Measurements from ENCODE around the gene CEMIP2.
"Not testable (repeated sequence)": the region's sequence is repeated elsewhere in the genome, so short reads cannot be mapped to it uniquely, and the experiment has no call there.

CEMIP2 gene

GRCh38 chr9:71704796-71705195 lies 63.5 kb downstream of the CEMIP2 start:
- Histone ChIP-seq H3K9me3 (ENCODE audit: low read length) (no peaks in the 10 kb centered on the region), H3K9ac (ENCODE audit: low read length) (no peak overlapping the region), H3K4me3 (ENCODE audit: low read depth in 1 of 2, low read length in 2 of 2) (no peak overlapping the region), H3K36me3 (ENCODE audit: insufficient read depth, low read length) (peaks cover 3% of the 10 kb centered on the region), H3K27ac (ENCODE audit: low read depth, low read length) (no peak overlapping the region), H3K27me3 (ENCODE audit: control insufficient read depth in 1 of 2, insufficient read depth in 2 of 2, low read length in 2 of 2) (no peaks in the 10 kb centered on the region), H3K4me1 (ENCODE audit: insufficient read depth, low read length) (peaks cover 16% of the 10 kb centered on the region)

GRCh38 chr9:71703172-71703872 lies 65.0 kb downstream of the CEMIP2 start:
- H3K4me1 ChIP-seq (ENCODE audit: insufficient read depth, low read length): peaks cover 16% of the 10 kb centered on the region
- H3K4me3 ChIP-seq (ENCODE audit: low read depth in 1 of 2, low read length in 2 of 2): no peak overlapping the region
- H3K36me3 ChIP-seq (ENCODE audit: insufficient read depth, low read length): no peaks in the 10 kb centered on the region

GRCh38 chr9:71697882-71698281 lies 70.4 kb downstream of the CEMIP2 start:
- Histone ChIP-seq H3K4me3 (ENCODE audit: low read depth in 1 of 2, low read length in 2 of 2) (no peak overlapping the region), H3K9me3 (ENCODE audit: low read length) (no peaks in the 10 kb centered on the region), H3K36me3 (ENCODE audit: insufficient read depth, low read length) (no peaks in the 10 kb centered on the region), H3K27ac (ENCODE audit: low read depth, low read length) (no peak overlapping the region), H3K4me1 (ENCODE audit: insufficient read depth, low read length) (no peaks in the 10 kb centered on the region), H3K27me3 (ENCODE audit: control insufficient read depth in 1 of 2, insufficient read depth in 2 of 2, low read length in 2 of 2) (no peaks in the 10 kb centered on the region), H3K9ac (ENCODE audit: low read length) (no peak overlapping the region)

More at GRCh38 chr9:71703172-71703872, 65.0 kb downstream of the CEMIP2 start:
- no peaks in the 10 kb centered on the region for H3K27me3 ChIP-seq (ENCODE audit: control insufficient read depth in 1 of 2, insufficient read depth in 2 of 2, low read length in 2 of 2)
- H3K9ac ChIP-seq (ENCODE audit: low read length): no peak overlapping the region
- H3K9me3 ChIP-seq (ENCODE audit: low read length): no peaks in the 10 kb centered on the region
- H3K27ac ChIP-seq (ENCODE audit: low read depth, low read length): no peak overlapping the region

GRCh38 chr9:71694332-71694731 lies 74.0 kb downstream of the CEMIP2 start:
- Histone ChIP-seq H3K27me3 (ENCODE audit: control insufficient read depth in 1 of 2, insufficient read depth in 2 of 2, low read length in 2 of 2) (no peaks in the 10 kb centered on the region), H3K36me3 (ENCODE audit: insufficient read depth, low read length) (peaks cover 9% of the 10 kb centered on the region), H3K9me3 (ENCODE audit: low read length) (no peaks in the 10 kb centered on the region), H3K4me1 (ENCODE audit: insufficient read depth, low read length) (no peaks in the 10 kb centered on the region), H3K27ac (ENCODE audit: low read depth, low read length) (no peak overlapping the region), H3K4me3 (ENCODE audit: low read depth in 1 of 2, low read length in 2 of 2) (no peak overlapping the region), H3K9ac (ENCODE audit: low read length) (no peak overlapping the region)

GRCh38 chr9:71693607-71694006 lies 74.7 kb downstream of the CEMIP2 start:
- Histone ChIP-seq H3K9ac (ENCODE audit: low read length) (no peak overlapping the region), H3K4me1 (ENCODE audit: insufficient read depth, low read length) (no peaks in the 10 kb centered on the region), H3K4me3 (ENCODE audit: low read depth in 1 of 2, low read length in 2 of 2) (no peak overlapping the region), H3K9me3 (ENCODE audit: low read length) (no peaks in the 10 kb centered on the region), H3K36me3 (ENCODE audit: insufficient read depth, low read length) (peaks cover 9% of the 10 kb centered on the region), H3K27me3 (ENCODE audit: control insufficient read depth in 1 of 2, insufficient read depth in 2 of 2, low read length in 2 of 2) (no peaks in the 10 kb centered on the region), H3K27ac (ENCODE audit: low read depth, low read length) (no peak overlapping the region)

- Histone ChIP-seq H3K4me1 (ENCODE audit: insufficient read depth, low read length) (no peaks in the 10 kb centered on the region), H3K27ac (ENCODE audit: low read depth, low read length) (no peak overlapping the region), H3K36me3 (ENCODE audit: insufficient read depth, low read length) (peaks cover 9% of the 10 kb centered on the region), H3K27me3 (ENCODE audit: control insufficient read depth in 1 of 2, insufficient read depth in 2 of 2, low read length in 2 of 2) (no peaks in the 10 kb centered on the region), H3K9ac (ENCODE audit: low read length) (no peak overlapping the region), H3K9me3 (ENCODE audit: low read length) (no peaks in the 10 kb centered on the region), H3K4me3 (ENCODE audit: low read depth in 1 of 2, low read length in 2 of 2) (no peak overlapping the region)
Measured at GRCh38 chr9:71692337-71692736, 76.0 kb downstream of the CEMIP2 start.

GRCh38 chr9:71691576-71691975 lies 76.7 kb downstream of the CEMIP2 start:
- not testable (repeated sequence) for H3K9ac ChIP-seq (ENCODE audit: low read length); H3K27ac ChIP-seq (ENCODE audit: low read depth, low read length); H3K36me3 ChIP-seq (ENCODE audit: insufficient read depth, low read length); H3K27me3 ChIP-seq (ENCODE audit: control insufficient read depth in 1 of 2, insufficient read depth in 2 of 2, low read length in 2 of 2); H3K9me3 ChIP-seq (ENCODE audit: low read length); H3K4me3 ChIP-seq (ENCODE audit: low read depth in 1 of 2, low read length in 2 of 2); H3K4me1 ChIP-seq (ENCODE audit: insufficient read depth, low read length)

- H3K4me3 ChIP-seq (ENCODE audit: low read depth in 1 of 2, low read length in 2 of 2): no peak overlapping the region
- H3K9me3 ChIP-seq (ENCODE audit: low read length): no peaks in the 10 kb centered on the region
- H3K9ac ChIP-seq (ENCODE audit: low read length): no peak overlapping the region
- no peaks in the 10 kb centered on the region for H3K4me1 ChIP-seq (ENCODE audit: insufficient read depth, low read length)
- no peaks in the 10 kb centered on the region for H3K27me3 ChIP-seq (ENCODE audit: control insufficient read depth in 1 of 2, insufficient read depth in 2 of 2, low read length in 2 of 2)
- no peak overlapping the region for H3K27ac ChIP-seq (ENCODE audit: low read depth, low read length)
- H3K36me3 ChIP-seq (ENCODE audit: insufficient read depth, low read length): peaks cover 9% of the 10 kb centered on the region
Measured at GRCh38 chr9:71690689-71691435, 77.5 kb downstream of the CEMIP2 start.

GRCh38 chr9:71690063-71690688 lies 78.1 kb downstream of the CEMIP2 start:
- Histone ChIP-seq H3K9ac (ENCODE audit: low read length) (no peak overlapping the region), H3K27ac (ENCODE audit: low read depth, low read length) (no peak overlapping the region), H3K27me3 (ENCODE audit: control insufficient read depth in 1 of 2, insufficient read depth in 2 of 2, low read length in 2 of 2) (no peaks in the 10 kb centered on the region), H3K4me3 (ENCODE audit: low read depth in 1 of 2, low read length in 2 of 2) (no peak overlapping the region), H3K36me3 (ENCODE audit: insufficient read depth, low read length) (peaks cover 9% of the 10 kb centered on the region), H3K4me1 (ENCODE audit: insufficient read depth, low read length) (no peaks in the 10 kb centered on the region), H3K9me3 (ENCODE audit: low read length) (no peaks in the 10 kb centered on the region)

- Histone ChIP-seq H3K9ac (ENCODE audit: low read length) (no peak overlapping the region), H3K36me3 (ENCODE audit: insufficient read depth, low read length) (peaks cover 9% of the 10 kb centered on the region), H3K4me3 (ENCODE audit: low read depth in 1 of 2, low read length in 2 of 2) (no peak overlapping the region), H3K4me1 (ENCODE audit: insufficient read depth, low read length) (no peaks in the 10 kb centered on the region), H3K27me3 (ENCODE audit: control insufficient read depth in 1 of 2, insufficient read depth in 2 of 2, low read length in 2 of 2) (no peaks in the 10 kb centered on the region), H3K9me3 (ENCODE audit: low read length) (no peaks in the 10 kb centered on the region), H3K27ac (ENCODE audit: low read depth, low read length) (no peak overlapping the region)
Measured at GRCh38 chr9:71687676-71688075, 80.6 kb downstream of the CEMIP2 start.

GRCh38 chr9:71685988-71686387 lies 82.3 kb downstream of the CEMIP2 start:
- H3K27me3 ChIP-seq (ENCODE audit: control insufficient read depth in 1 of 2, insufficient read depth in 2 of 2, low read length in 2 of 2): no peaks in the 10 kb centered on the region
- H3K4me3 ChIP-seq (ENCODE audit: low read depth in 1 of 2, low read length in 2 of 2): no peak overlapping the region
- H3K36me3 ChIP-seq (ENCODE audit: insufficient read depth, low read length): peaks cover 9% of the 10 kb centered on the region
- H3K27ac ChIP-seq (ENCODE audit: low read depth, low read length): no peak overlapping the region
- H3K9ac ChIP-seq (ENCODE audit: low read length): no peak overlapping the region
- no peaks in the 10 kb centered on the region for H3K9me3 ChIP-seq (ENCODE audit: low read length)
- H3K4me1 ChIP-seq (ENCODE audit: insufficient read depth, low read length): peaks cover 8% of the 10 kb centered on the region

Measured in muscle layer of colon (tissue), 2 donors.